Heart right ventricle (tissue), 16 donors: ENCODE measurements around the gene ELMO1. TPM values are rescaled to one million over a fixed set of nuclear protein-coding genes. Genes with fewer than 3 reads are reported as not detected.

Experiments
- ATAC-seq, 8 donors: fragments of 200-7000 bp; cut with Tn5 transposase; one replicate each; pipeline ENCODE4 v1.9.1; 2020; ENCODE audit warnings: mild to moderate bottlenecking in 8 of 8, moderate library complexity in 8 of 8, moderate number of reproducible peaks in 1 of 8
- DNase-seq, 2 donors: peaks; one replicate each; pipeline ENCODE4 v3.0.0-alpha.2; 2020
- H3K27ac ChIP-seq, 10 donors: fragments of 200-600 bp; sonication (generic) in 2 of 10; one replicate each; pipeline versions ENCODE4 v1.5.0 to v1.8.0; 2020 to 2022; ENCODE audit warnings: mild to moderate bottlenecking in 3 of 10
- H3K27me3 ChIP-seq, 7 donors: fragments of 200-600 bp; one replicate each; pipeline ENCODE4 v1.8.0; 2021 to 2022; ENCODE audit warnings: mild to moderate bottlenecking in 2 of 7
- H3K36me3 ChIP-seq, 9 donors: fragments of 200-600 bp; sonication (generic) in 1 of 9; one replicate each; pipeline versions ENCODE4 v1.5.0 to v1.8.0; 2020 to 2022; ENCODE audit warnings: mild to moderate bottlenecking in 2 of 9
- H3K4me1 ChIP-seq, 9 donors: fragments of 200-600 bp; sonication (generic) in 1 of 9; one replicate each; pipeline versions ENCODE4 v1.5.0 to v1.8.0; 2020 to 2022; ENCODE audit warnings: mild to moderate bottlenecking in 4 of 9
- H3K4me3 ChIP-seq, 10 donors: fragments of 200-600 bp; sonication (generic) in 2 of 10; one replicate each; pipeline versions ENCODE4 v1.5.0 to v1.8.0; 2020 to 2022; ENCODE audit warnings: mild to moderate bottlenecking in 7 of 10, moderate library complexity in 2 of 10
- H3K9me3 ChIP-seq, 11 donors: fragments of 200-600 bp in 10 of 11; sonication (generic) in 2 of 11; one replicate each; pipeline versions ENCODE4 v1.5.0 to v1.8.0; 2013 to 2022; ENCODE audit warnings: mild to moderate bottlenecking in 2 of 11, control low read depth in 1 of 11, moderate library complexity in 1 of 11
- WGBS, 2 donors: extraction: QIAGEN DNeasy Blood & Tissue Kit; methylation state at CpG; one replicate each; pipeline ENCODE4 v1.1.7; 2013; ENCODE audit warnings: inconsistent platforms in 1 of 2; 5-methylcytosine and 5-hydroxymethylcytosine counted together
- intact Hi-C, 10 donors: fragments of 100-400 bp; cut with DNase I; formaldehyde crosslinking; loops; one replicate each; pipeline versions ENCODE4 v1.11.1 to v1.14.2; 2022
- polyA plus RNA-seq, 2 donors: library from polyadenylated mRNA; stranded (reverse); fragments of 200-250 nt; gene quantifications; one replicate each; pipeline ENCODE4 v1.2.3, GENCODE V29; 2013
- total RNA-seq, 10 donors: library from RNA; stranded (reverse); fragmentation: NEBNext Ultra II Directional in 3 of 10; extraction: Animal tissue kit (Norgen Biotek cat#: 25700) in 3 of 10; gene quantifications; one replicate each; pipeline versions ENCODE4 v1.2.1 to v1.2.4, GENCODE V29; 2021 to 2023
- TF ChIP-seq, protein P1 (sequence below), 9 donors: fragments of 200-600 bp; sonication (generic) in 2 of 9; IDR thresholded peaks; one replicate each; pipeline versions ENCODE4 v1.5.0 to v1.8.0; 2021 to 2022; ENCODE audit warnings: antibody characterized with exemption in 9 of 9, mild to moderate bottlenecking in 5 of 9, moderate library complexity in 1 of 9
- donor health status: Arrhythmogenic right ventricular cardiomyopathy.
- donor health status: ischemic (EF 13 %, LVEDD 7.1; RV severe dilation, severe dysfunction).
- donor health status: healthy with polysubstance abuse.
- donor health status: DM: no; HTN: yes; CAD: no.
- donor health status: DM: no; HTN: no; CAD: no.
- donor health status: ischemic (EF 25% LVEDD 6.9; RV normal size, moderate dysfunction).
- donor health status: ischemic (EF 25% LVEDD 5.7; RV mildly dilated, moderate dysfunction).
- donor health status: healthy.
- donor health status: DM: yes; HTN: yes; CAD: no.
- donor health status: Ischemic cardiomyopathy.
- donor health status: ischemic (EF 35%, LVEDD 5.7; RV mildly dilated, moderate dysfunction).
- donor health status: nonischemic (EF 11% LVEDD 7.7; RV severe dilation, severe dysfunction).
- donor health status: DM: yes; HTN: yes; CAD: no.
- donor health status: PGD.
- donor health status: ischemic (EF 29% LVEDD 5.4; RV normal size, mild dysfunction).
- donor health status: nonischemic (EF 23%, LVEDD 6.1; RV moderate dilation, normal function).

The ELMO1 gene
- total and polyA plus RNA-seq, 12 donors = 8.5 to 18.0 (median 13.9) TPM

DNA sequence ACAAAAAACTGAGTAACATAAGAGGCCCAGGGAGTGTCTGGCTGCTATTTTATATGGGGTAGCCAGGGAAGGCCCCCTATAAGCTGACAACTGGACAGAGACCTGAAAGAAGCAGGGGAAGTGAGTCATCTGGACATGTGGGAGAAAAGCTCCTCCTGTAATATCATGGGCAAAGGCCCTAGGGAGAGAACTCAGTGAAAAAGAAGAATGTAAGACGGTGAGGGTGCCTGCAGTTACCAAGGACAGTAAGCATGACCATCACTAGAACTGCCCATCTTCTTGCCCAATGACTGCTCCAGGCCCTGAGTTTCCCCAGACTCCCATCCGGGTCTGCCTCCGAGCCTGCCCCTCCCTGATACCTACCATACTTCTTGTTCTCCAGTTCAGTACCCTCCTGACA lies 2.3 kb downstream of the ELMO1 start:
- H3K27me3 ChIP-seq = peaks cover 0 to 22% (median 0%) of the 10 kb centered on the region in 7 donors

DNA sequence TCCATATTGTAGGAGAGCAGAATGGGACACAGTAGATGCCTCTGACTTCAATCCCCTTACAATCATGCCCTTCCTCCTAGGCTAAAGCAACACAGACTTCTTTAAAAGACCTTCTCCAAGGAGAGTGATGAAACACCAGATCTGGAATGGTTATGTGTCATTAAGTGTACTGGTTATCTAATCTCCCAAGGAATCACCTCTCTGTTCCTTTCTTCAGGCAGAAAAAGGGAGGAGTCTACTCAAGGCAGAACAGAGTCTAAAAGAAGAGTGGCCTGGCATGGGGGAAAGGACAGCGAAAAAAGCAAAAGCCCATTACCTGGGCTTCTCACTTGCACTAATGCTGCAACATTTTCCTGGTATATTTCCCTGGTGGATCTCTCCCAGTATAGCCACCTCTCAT lies 2.9 kb downstream of the ELMO1 start:
- H3K4me3 ChIP-seq = no peak overlapping the region
- peaks cover 0 to 4% (median 0%) of the 10 kb centered on the region in 9 donors for H3K36me3 ChIP-seq
- peaks cover 2 to 77% (median 45%) of the 10 kb centered on the region in 9 donors for H3K4me1 ChIP-seq
- peaks cover 0 to 20% (median 0%) of the 10 kb centered on the region in 7 donors for H3K27me3 ChIP-seq
- H3K9me3 ChIP-seq = no peaks in the 10 kb centered on the region
- H3K27ac ChIP-seq = peak overlapping the region in 5 of 10 donors; percentile 7 to 98 (median 70)
- ATAC-seq (no peak), DNase-seq (no peak)
- intact Hi-C loops = loop anchor here in 8 of 10 donors (5.0 to 10.0 kb wide), 9 partner anchors 38 to 238 kb away; no protein-coding TSS in a partner anchor
- TF ChIP-seq, protein P1, sequence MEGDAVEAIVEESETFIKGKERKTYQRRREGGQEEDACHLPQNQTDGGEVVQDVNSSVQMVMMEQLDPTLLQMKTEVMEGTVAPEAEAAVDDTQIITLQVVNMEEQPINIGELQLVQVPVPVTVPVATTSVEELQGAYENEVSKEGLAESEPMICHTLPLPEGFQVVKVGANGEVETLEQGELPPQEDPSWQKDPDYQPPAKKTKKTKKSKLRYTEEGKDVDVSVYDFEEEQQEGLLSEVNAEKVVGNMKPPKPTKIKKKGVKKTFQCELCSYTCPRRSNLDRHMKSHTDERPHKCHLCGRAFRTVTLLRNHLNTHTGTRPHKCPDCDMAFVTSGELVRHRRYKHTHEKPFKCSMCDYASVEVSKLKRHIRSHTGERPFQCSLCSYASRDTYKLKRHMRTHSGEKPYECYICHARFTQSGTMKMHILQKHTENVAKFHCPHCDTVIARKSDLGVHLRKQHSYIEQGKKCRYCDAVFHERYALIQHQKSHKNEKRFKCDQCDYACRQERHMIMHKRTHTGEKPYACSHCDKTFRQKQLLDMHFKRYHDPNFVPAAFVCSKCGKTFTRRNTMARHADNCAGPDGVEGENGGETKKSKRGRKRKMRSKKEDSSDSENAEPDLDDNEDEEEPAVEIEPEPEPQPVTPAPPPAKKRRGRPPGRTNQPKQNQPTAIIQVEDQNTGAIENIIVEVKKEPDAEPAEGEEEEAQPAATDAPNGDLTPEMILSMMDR (IDR thresholded peaks at IDR 0.05) = no peak
- WGBS, 2 donors = 96 to 100% methylated on average over 1 of the region's 1 CpG

More for the DNA sequence above, 2.3 kb downstream of the ELMO1 start:
- no peaks in the 10 kb centered on the region for H3K9me3 ChIP-seq
- H3K36me3 ChIP-seq = peaks cover 0 to 4% (median 0%) of the 10 kb centered on the region in 9 donors
- no peak for ATAC-seq
- H3K4me3 ChIP-seq = peak overlapping the region in 1 of 10 donors; percentile 79
- H3K27ac ChIP-seq = peak overlapping the region in 5 of 10 donors; percentile 70 to 98 (median 96)
- 75 to 76% methylated on average over 3 of the region's 3 CpGs for WGBS, 2 donors
- peaks cover under 1 to 71% (median 41%) of the 10 kb centered on the region in 9 donors for H3K4me1 ChIP-seq
- intact Hi-C loops = loop anchor here in 8 of 10 donors (5.0 to 10.0 kb wide), 9 partner anchors 39 to 239 kb away; no protein-coding TSS in a partner anchor
- DNase-seq = no peak
- TF ChIP-seq, protein P1 (IDR thresholded peaks at IDR 0.05) = no peak

GRCh38 chr7:37445064-37445723 lies 3.5 kb downstream of the ELMO1 start:
- WGBS, 2 donors = 88 to 93% methylated on average over 4 of the region's 4 CpGs
- Histone ChIP-seq H3K36me3 (peaks cover 0 to 4% (median 0%) of the 10 kb centered on the region in 9 donors), H3K27ac (peak overlapping the region in 5 of 10 donors; percentile 7 to 98 (median 70)), H3K27me3 (peaks cover 0 to 14% (median 0%) of the 10 kb centered on the region in 7 donors), H3K4me3 (no peak overlapping the region), H3K9me3 (no peaks in the 10 kb centered on the region), H3K4me1 (peaks cover 2 to 83% (median 51%) of the 10 kb centered on the region in 9 donors)
- DNase-seq (no peak), ATAC-seq (no peak)
- intact Hi-C loops = loop anchor here in 8 of 10 donors (5.0 to 10.0 kb wide), 9 partner anchors 38 to 238 kb away; no protein-coding TSS in a partner anchor
- TF ChIP-seq, protein P1 (IDR thresholded peaks at IDR 0.05) = no peak

GRCh38 chr7:37443627-37444026 lies 5.0 kb downstream of the ELMO1 start:
- Histone ChIP-seq H3K27ac (peak overlapping the region in 5 of 10 donors; percentile 1 to 98 (median 90)), H3K9me3 (no peaks in the 10 kb centered on the region), H3K4me1 (peaks cover 2 to 86% (median 57%) of the 10 kb centered on the region in 9 donors), H3K27me3 (peaks cover 0 to 8% (median 0%) of the 10 kb centered on the region in 7 donors), H3K4me3 (no peak overlapping the region), H3K36me3 (peaks cover 0 to 4% (median 0%) of the 10 kb centered on the region in 9 donors)
- TF ChIP-seq, protein P1 (IDR thresholded peaks at IDR 0.05) = no peak
- ATAC-seq (no peak), DNase-seq (no peak)
- intact Hi-C loops = loop anchor here in 6 of 10 donors (5.0 to 10.0 kb wide), 5 partner anchors 36 to 229 kb away; no protein-coding TSS in a partner anchor
- WGBS, 2 donors = 74 to 80% methylated on average over 1 of the region's 1 CpG
